ENCODE measurements around the gene MAST4. TPM values are rescaled to one million over a fixed set of nuclear protein-coding genes. Genes with fewer than 3 reads are reported as not detected.

The MAST4 gene
- total and polyA plus RNA-seq, 2 of the 13 experiments (the other 11 are each of a cell fraction or from before 2014, with no cell fraction given), result 3.4 to 3.7 TPM

- in situ Hi-C loops (cut with HindIII; ENCODE audit: extremely low pct_ligation_motif_present, low pct_unique_long_range_greater_than_20kb), result no loop called here
- Histone ChIP-seq H3K79me2 (ENCODE audit: insufficient read depth, low read length) (no peaks in the 10 kb centered on the region), H3K4me3 (replicated peaks in 1 of 3; ENCODE audit: insufficient read depth in 1 of 3, low read depth in 2 of 3, low read length in 3 of 3) (no peak overlapping the region), H3K27me3 (ENCODE audit: control insufficient read depth in 1 of 2, insufficient read depth in 2 of 2, low read length in 2 of 2) (peaks cover 0 to 7% of the 10 kb centered on the region in 2 experiments; a peak in 2 of 5 replicates), H3K9me3 (ENCODE audit: low read length) (no peaks in the 10 kb centered on the region), H3K36me3 (replicated peaks in 1 of 2; ENCODE audit: control insufficient read depth in 1 of 2, insufficient read depth in 2 of 2, low read length in 2 of 2) (no peaks in the 10 kb centered on the region), H3K9ac (ENCODE audit: insufficient read depth, low read depth, low read length) (no peak overlapping the region), H2AFZ (ENCODE audit: low read length) (no peak overlapping the region), H3K4me1 (ENCODE audit: insufficient read depth, low read length) (no peaks in the 10 kb centered on the region), H4K20me1 (ENCODE audit: insufficient read depth, low read length) (no peaks in the 10 kb centered on the region), H3K27ac (ENCODE audit: extremely low read length, insufficient read depth, low read length) (no peak overlapping the region), H3K4me2 (ENCODE audit: low read depth, low read length) (no peak overlapping the region)
- ATAC-seq (no peak), FAIRE-seq (no peak), DNase-seq (ENCODE audit: low spot score) (no peak)
- no peak for TF ChIP-seq ZNF616 (CRISPR knock-in tag; IDR thresholded peaks at IDR 0.05; ENCODE audit: low read depth)
- TF ChIP-seq ZUFSP (CRISPR knock-in tag; IDR thresholded peaks at IDR 0.05; ENCODE audit: borderline replicate concordance), result no peak
- no peak for TF ChIP-seq ARNT (IDR thresholded peaks at IDR 0.05)
- no peak for TF ChIP-seq SKI (IDR thresholded peaks at IDR 0.05; ENCODE audit: partially characterized antibody)
- no peak for TF ChIP-seq ZNF432 (CRISPR knock-in tag; IDR thresholded peaks at IDR 0.05; ENCODE audit: borderline replicate concordance)
- 4% methylated on average over 3 of the region's 3 CpGs for WGBS (ENCODE audit: low lambda C conversion rate)
- BruUV-seq (replicated peaks), result no TSS peak
- intact Hi-C loops (cut with micrococcal nuclease; ENCODE audit: unreplicated experiment), result no loop called here
- CTCF ChIA-PET (ENCODE audit: low intra/inter-chr PET ratio, low total read pairs), result no interaction called here
- POLR2A ChIA-PET, result no interaction called here
Observed at GRCh38 chr5:66906021-66906420, 309.8 kb downstream of the MAST4 start.

GRCh38 chr5:66908230-66908629 lies 312.0 kb downstream of the MAST4 start:
- POLR2A ChIA-PET, result no interaction called here
- intact Hi-C loops (cut with micrococcal nuclease; ENCODE audit: unreplicated experiment), result no loop called here
- ATAC-seq (no peak), DNase-seq (ENCODE audit: low spot score) (no peak), FAIRE-seq (no peak)
- BruUV-seq (replicated peaks), result no TSS peak
- H3K4me3 ChIP-seq (replicated peaks in 1 of 3; ENCODE audit: insufficient read depth in 1 of 3, low read depth in 2 of 3, low read length in 3 of 3), result no peak overlapping the region
- H3K79me2 ChIP-seq (ENCODE audit: insufficient read depth, low read length), result no peaks in the 10 kb centered on the region
- H3K4me2 ChIP-seq (ENCODE audit: low read depth, low read length), result no peak overlapping the region
- TF ChIP-seq ZNF761 (CRISPR knock-in tag; conservative IDR thresholded peaks at IDR 0.05) (no peak), ZNF333 (CRISPR knock-in tag; IDR thresholded peaks at IDR 0.05; ENCODE audit: borderline replicate concordance) (no peak), NBN (conservative IDR thresholded peaks at IDR 0.05) (no peak), MNT (IDR thresholded peaks at IDR 0.05) (no peak), MATR3 (CRISPR knock-in tag; IDR thresholded peaks at IDR 0.05) (no peak), MXI1 (IDR thresholded peaks at IDR 0.05; ENCODE audit: borderline replicate concordance, low read depth, low read length) (no peak), GZF1 (CRISPR knock-in tag; IDR thresholded peaks at IDR 0.05) (no peak), MED8 (CRISPR knock-in tag; IDR thresholded peaks at IDR 0.05; ENCODE audit: insufficient replicate concordance) (no peak), SALL1 (CRISPR knock-in tag; IDR thresholded peaks at IDR 0.05) (no peak), HOXA3 (CRISPR knock-in tag; IDR thresholded peaks at IDR 0.05) (no peak), TAF15 (IDR thresholded peaks at IDR 0.05; ENCODE audit: low read depth, low read length, poor library complexity, severe bottlenecking) (no peak), ZNF644 (CRISPR knock-in tag; IDR thresholded peaks at IDR 0.05; ENCODE audit: low read depth) (no peak)
- H3K36me3 ChIP-seq (replicated peaks in 1 of 2; ENCODE audit: control insufficient read depth in 1 of 2, insufficient read depth in 2 of 2, low read length in 2 of 2), result no peaks in the 10 kb centered on the region
- in situ Hi-C loops (cut with HindIII; ENCODE audit: extremely low pct_ligation_motif_present, low pct_unique_long_range_greater_than_20kb), result no loop called here
- WGBS (ENCODE audit: low lambda C conversion rate), result 0% methylated on average over 1 of the region's 1 CpG
- no peak overlapping the region for H2AFZ ChIP-seq (ENCODE audit: low read length)
- H3K27me3 ChIP-seq (ENCODE audit: control insufficient read depth in 1 of 2, insufficient read depth in 2 of 2, low read length in 2 of 2), result peaks cover 0 to 7% of the 10 kb centered on the region in 2 experiments; a peak in 2 of 5 replicates
- no peaks in the 10 kb centered on the region for H4K20me1 ChIP-seq (ENCODE audit: insufficient read depth, low read length)
- H3K9me3 ChIP-seq (ENCODE audit: low read length), result no peaks in the 10 kb centered on the region
- no peak overlapping the region for H3K9ac ChIP-seq (ENCODE audit: insufficient read depth, low read depth, low read length)
- H3K4me1 ChIP-seq (ENCODE audit: insufficient read depth, low read length), result no peaks in the 10 kb centered on the region
- CTCF ChIA-PET (ENCODE audit: low intra/inter-chr PET ratio, low total read pairs), result no interaction called here
- H3K27ac ChIP-seq (ENCODE audit: extremely low read length, insufficient read depth, low read length), result no peak overlapping the region

Data from HepG2 (cell line).